Measurements from ENCODE around the gene PAMR1. TPM values are rescaled to one million over a fixed set of nuclear protein-coding genes. Genes with fewer than 3 reads are reported as not detected.

The PAMR1 gene
- total RNA-seq, 4 donors from 2014 or later, result 2.6 to 64.4 (median 9.5) TPM

DNA sequence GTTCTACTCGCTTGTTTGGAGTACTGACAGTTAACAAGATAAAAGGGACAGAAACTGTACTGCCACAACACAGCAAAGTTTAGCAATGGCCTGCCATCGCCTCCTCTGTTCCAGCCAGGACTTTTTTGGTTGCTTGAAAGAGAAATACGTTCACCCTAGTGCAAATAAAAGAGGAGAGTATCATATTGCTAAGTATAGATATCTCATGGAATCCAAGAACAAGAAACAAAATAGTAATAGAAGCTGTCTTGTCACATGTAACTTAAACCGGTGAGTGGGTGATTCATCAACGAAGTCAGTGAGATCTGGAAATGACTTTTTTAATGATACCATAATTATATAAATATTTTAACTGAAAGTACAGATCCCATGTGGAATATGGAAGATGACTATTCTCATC lies 141.5 kb downstream of the PAMR1 start:
- no peaks in the 10 kb centered on the region for H3K4me1 ChIP-seq
- no peaks in the 10 kb centered on the region for H3K36me3 ChIP-seq
- H3K27me3 ChIP-seq, result no peaks in the 10 kb centered on the region
- TF ChIP-seq CTCF (IDR thresholded peaks at IDR 0.05) (no peak), POLR2A (IDR thresholded peaks at IDR 0.05) (no peak)
- no peak for DNase-seq
- H3K27ac ChIP-seq, result no peak overlapping the region
- no peaks in the 10 kb centered on the region for H3K9me3 ChIP-seq
- H3K4me3 ChIP-seq, result no peak overlapping the region

Other genes with a start within 250 kb of the PAMR1 start
- gene SLC1A2, start 106.1 kb downstream of the PAMR1 start, total RNA-seq, result 1 to 10 TPM in 1 of 4 donors, under 1 TPM in 1, not detected in 2; 0.38 to 1.1 TPM
- gene FJX1, start 92.8 kb upstream of the PAMR1 start, total RNA-seq, result not detected
- 10 to 100 TPM; 27.3 to 83.4 (median 61.4) TPM for gene TRIM44, start 137.2 kb upstream of the PAMR1 start, total RNA-seq

Data from Peyer's patch (tissue), 4 donors.